Measurements from ENCODE around the gene IL23R. TPM values are rescaled to one million over a fixed set of nuclear protein-coding genes. Genes with fewer than 3 reads are reported as not detected.

IL23R gene
- polyA plus RNA-seq, 1 of the 3 experiments (the other 2 are of a cell fraction), result not detected

- TF ChIP-seq ZBTB33 (IDR thresholded peaks at IDR 0.05; ENCODE audit: borderline replicate concordance, low read depth) (no peak), SMC3 (IDR thresholded peaks at IDR 0.05; ENCODE audit: low read depth, low read length) (no peak), EP300 (IDR thresholded peaks at IDR 0.05; ENCODE audit: borderline replicate concordance in 1 of 2, low read depth in 1 of 2, low read length in 1 of 2) (no peak)
These were observed 108.5 kb downstream of the IL23R start (continued) for GRCh38 chr1:67274623-67275325.

- no peaks in the 10 kb centered on the region for H4K20me1 ChIP-seq (ENCODE audit: insufficient read depth)
- no peak for DNase-seq
- no peak overlapping the region for H2AFZ ChIP-seq (ENCODE audit: low read depth)
- no peak overlapping the region for H3K4me2 ChIP-seq
- no peaks in the 10 kb centered on the region for H3K36me3 ChIP-seq (replicated peaks in 1 of 2; ENCODE audit: control insufficient read depth in 1 of 2, insufficient read depth in 2 of 2, low read length in 1 of 2)
- no peaks in the 10 kb centered on the region; the same call in 1 of the 2 replicates for H3K27me3 ChIP-seq (ENCODE audit: insufficient read depth)
- H3K27ac ChIP-seq (ENCODE audit: low read depth in 2 of 2, low read length in 1 of 2), result no peak overlapping the region
- TF ChIP-seq TAF1 (IDR thresholded peaks at IDR 0.05; ENCODE audit: borderline replicate concordance, low read depth, low read length) (no peak), RAD21 (IDR thresholded peaks at IDR 0.05; ENCODE audit: low read length) (no peak), SMC3 (IDR thresholded peaks at IDR 0.05; ENCODE audit: low read depth, low read length) (no peak), FOXJ3 (CRISPR knock-in tag; IDR thresholded peaks at IDR 0.05) (no peak), GATA2 (CRISPR knock-in tag; IDR thresholded peaks at IDR 0.05) (no peak), ELF1 (IDR thresholded peaks at IDR 0.05) (no peak), TEAD4 (IDR thresholded peaks at IDR 0.05; ENCODE audit: borderline replicate concordance, insufficient read depth) (no peak), REST (IDR thresholded peaks at IDR 0.05; ENCODE audit: low read depth, low read length) (no peak), ZBTB33 (IDR thresholded peaks at IDR 0.05; ENCODE audit: borderline replicate concordance, low read depth) (no peak), EP300 (IDR thresholded peaks at IDR 0.05; ENCODE audit: borderline replicate concordance in 1 of 2, low read depth in 1 of 2, low read length in 1 of 2) (no peak), SIN3A (IDR thresholded peaks at IDR 0.05; ENCODE audit: borderline replicate concordance, low read depth, low read length) (no peak), EZH2phosphoT487 (IDR thresholded peaks at IDR 0.05; ENCODE audit: borderline replicate concordance, low read depth) (no peak), TCF12 (IDR thresholded peaks at IDR 0.05) (no peak), YY1 (IDR thresholded peaks at IDR 0.05; ENCODE audit: low read depth) (no peak)
- ChIA-PET POLR2A (no interaction called here), CTCF (interaction anchor here (0.9 to 1.3 kb wide), 2 partner anchors 49 to 516 kb away, joined by 3 to 4 read pairs; no protein-coding TSS in a partner anchor)
- no peaks in the 10 kb centered on the region for H3K9me3 ChIP-seq
- no peaks in the 10 kb centered on the region for H3F3A ChIP-seq (replicated peaks; ENCODE audit: insufficient read depth)
- no peak overlapping the region for H3K9ac ChIP-seq
- no peaks in the 10 kb centered on the region for H3K9me2 ChIP-seq
- 60% methylated on average over 5 of the region's 5 CpGs for WGBS (ENCODE audit: low lambda C conversion rate)
- no peaks in the 10 kb centered on the region for H3K4me1 ChIP-seq (ENCODE audit: control insufficient read depth in 1 of 2, insufficient read depth in 2 of 2, low read depth in 1 of 2, low read length in 1 of 2)
- no peak overlapping the region for H3K4me3 ChIP-seq (ENCODE audit: low read depth in 2 of 2, low read length in 1 of 2)
- H3K79me2 ChIP-seq (ENCODE audit: insufficient read depth), result no peaks in the 10 kb centered on the region
These were observed 114.4 kb downstream of the IL23R start for GRCh38 chr1:67280696-67281095.

All from SK-N-SH (cell line).